ENCODE results near the gene UST. TPM values are rescaled to one million over a fixed set of nuclear protein-coding genes. Genes with fewer than 3 reads are reported as not detected.
"Not testable (repeated sequence)": the region's sequence is repeated elsewhere in the genome, so short reads cannot be mapped to it uniquely, and the experiment has no call there.

UST gene
- total RNA-seq, 2 experiments from 2014 or later, result 1.4 to 4.1 TPM

- Histone ChIP-seq H3K9me2 (ENCODE audit: insufficient read depth, low read length) (no peaks in the 10 kb centered on the region), H3K36me3 (ENCODE audit: insufficient read depth, low read length) (no peaks in the 10 kb centered on the region), H3K4me2 (ENCODE audit: low read length) (no peak overlapping the region), H2AFZ (ENCODE audit: low read length) (no peak overlapping the region), H4K20me1 (ENCODE audit: insufficient read depth, low read length) (no peaks in the 10 kb centered on the region), H3K27ac (ENCODE audit: low read depth, low read length, poor library complexity, severe bottlenecking) (no peak overlapping the region), H3K4me3 (ENCODE audit: low read depth, low read length, poor library complexity, severe bottlenecking) (no peak overlapping the region), H3K79me2 (ENCODE audit: insufficient read depth, low read depth, low read length) (no peaks in the 10 kb centered on the region), H3K9me3 (ENCODE audit: low read length) (no peaks in the 10 kb centered on the region), H3K4me1 (ENCODE audit: insufficient read depth, low read length, poor library complexity, severe bottlenecking) (no peaks in the 10 kb centered on the region)
- no TSS peak for BruUV-seq (replicated peaks)
- DNase-seq (ENCODE audit: low spot score), result no peak
- intact Hi-C loops (cut with micrococcal nuclease; ENCODE audit: unreplicated experiment), result no loop called here
- CTCF ChIA-PET (ENCODE audit: unreplicated experiment), result no interaction called here
- TF ChIP-seq EZH2phosphoT487 (IDR thresholded peaks at IDR 0.05; ENCODE audit: borderline replicate concordance, low read depth, low read length) (no peak), CTCF (conservative IDR thresholded peaks at IDR 0.05; ENCODE audit: low read length) (no peak)
- POLR2A ChIA-PET, result interaction anchor here (0.5 to 1.0 kb wide), 3 partner anchors 11 to 495 kb away, joined by 3 read pairs; no protein-coding TSS in a partner anchor
Measured at GRCh38 chr6:149033454-149033853, 286.6 kb downstream of the UST start.

- CTCF ChIA-PET (ENCODE audit: unreplicated experiment), result no interaction called here
- no peaks in the 10 kb centered on the region for H3K9me2 ChIP-seq (ENCODE audit: insufficient read depth, low read length)
- H3K4me1 ChIP-seq (ENCODE audit: insufficient read depth, low read length, poor library complexity, severe bottlenecking), result no peaks in the 10 kb centered on the region
- H3K4me2 ChIP-seq (ENCODE audit: low read length), result no peak overlapping the region
- H3K79me2 ChIP-seq (ENCODE audit: insufficient read depth, low read depth, low read length), result no peaks in the 10 kb centered on the region
- DNase-seq (ENCODE audit: low spot score), result no peak
- no peak overlapping the region for H3K4me3 ChIP-seq (ENCODE audit: low read depth, low read length, poor library complexity, severe bottlenecking)
- H4K20me1 ChIP-seq (ENCODE audit: insufficient read depth, low read length), result no peaks in the 10 kb centered on the region
- H3K9me3 ChIP-seq (ENCODE audit: low read length), result no peaks in the 10 kb centered on the region
- intact Hi-C loops (cut with micrococcal nuclease; ENCODE audit: unreplicated experiment), result no loop called here
- POLR2A ChIA-PET, result interaction anchor here (0.7 kb wide), 1 partner anchor 27 kb away, joined by 3 read pairs; no protein-coding TSS in a partner anchor
- H2AFZ ChIP-seq (ENCODE audit: low read length), result no peak overlapping the region
- no peak for TF ChIP-seq CTCF (conservative IDR thresholded peaks at IDR 0.05; ENCODE audit: low read length)
- TF ChIP-seq EZH2phosphoT487 (IDR thresholded peaks at IDR 0.05; ENCODE audit: borderline replicate concordance, low read depth, low read length), result no peak
- H3K27ac ChIP-seq (ENCODE audit: low read depth, low read length, poor library complexity, severe bottlenecking), result no peak overlapping the region
- no peaks in the 10 kb centered on the region for H3K36me3 ChIP-seq (ENCODE audit: insufficient read depth, low read length)
- no TSS peak for BruUV-seq (replicated peaks)
Measured at GRCh38 chr6:149035766-149036165, 288.9 kb downstream of the UST start.

GRCh38 chr6:149037051-149037671 is 290.3 kb downstream of the UST start:
- no peak for TF ChIP-seq EZH2phosphoT487 (IDR thresholded peaks at IDR 0.05; ENCODE audit: borderline replicate concordance, low read depth, low read length)
- no peak for TF ChIP-seq CTCF (conservative IDR thresholded peaks at IDR 0.05; ENCODE audit: low read length)
- Histone ChIP-seq H3K4me1 (ENCODE audit: insufficient read depth, low read length, poor library complexity, severe bottlenecking) (no peaks in the 10 kb centered on the region), H3K9me2 (ENCODE audit: insufficient read depth, low read length) (no peaks in the 10 kb centered on the region), H3K27ac (ENCODE audit: low read depth, low read length, poor library complexity, severe bottlenecking) (no peak overlapping the region), H3K9me3 (ENCODE audit: low read length) (no peaks in the 10 kb centered on the region), H3K79me2 (ENCODE audit: insufficient read depth, low read depth, low read length) (no peaks in the 10 kb centered on the region), H3K4me3 (ENCODE audit: low read depth, low read length, poor library complexity, severe bottlenecking) (no peak overlapping the region), H3K36me3 (ENCODE audit: insufficient read depth, low read length) (no peaks in the 10 kb centered on the region), H3K4me2 (ENCODE audit: low read length) (no peak overlapping the region), H2AFZ (ENCODE audit: low read length) (no peak overlapping the region), H4K20me1 (ENCODE audit: insufficient read depth, low read length) (no peaks in the 10 kb centered on the region)
- no TSS peak for BruUV-seq (replicated peaks)
- no peak for DNase-seq (ENCODE audit: low spot score)
- POLR2A ChIA-PET, result interaction anchor here (0.7 kb wide), 1 partner anchor 10 kb away, joined by 4 read pairs; no protein-coding TSS in a partner anchor
- CTCF ChIA-PET (ENCODE audit: unreplicated experiment), result no interaction called here
- intact Hi-C loops (cut with micrococcal nuclease; ENCODE audit: unreplicated experiment), result no loop called here

- H3K4me2 ChIP-seq (ENCODE audit: low read length); BruUV-seq (replicated peaks); intact Hi-C loops (cut with micrococcal nuclease; ENCODE audit: unreplicated experiment): not testable (repeated sequence)
Measured at GRCh38 chr6:149039025-149039424, 292.2 kb downstream of the UST start.

More at GRCh38 chr6:149039025-149039424, 292.2 kb downstream of the UST start:
- H3K9me3 ChIP-seq (ENCODE audit: low read length); DNase-seq (ENCODE audit: low spot score); H3K4me1 ChIP-seq (ENCODE audit: insufficient read depth, low read length, poor library complexity, severe bottlenecking); CTCF ChIA-PET (ENCODE audit: unreplicated experiment); H3K9me2 ChIP-seq (ENCODE audit: insufficient read depth, low read length); H3K36me3 ChIP-seq (ENCODE audit: insufficient read depth, low read length); H3K4me3 ChIP-seq (ENCODE audit: low read depth, low read length, poor library complexity, severe bottlenecking); H3K79me2 ChIP-seq (ENCODE audit: insufficient read depth, low read depth, low read length); H3K27ac ChIP-seq (ENCODE audit: low read depth, low read length, poor library complexity, severe bottlenecking); H4K20me1 ChIP-seq (ENCODE audit: insufficient read depth, low read length); H2AFZ ChIP-seq (ENCODE audit: low read length): not testable (repeated sequence)
- POLR2A ChIA-PET, result interaction anchor here (0.6 to 0.8 kb wide), 2 partner anchors 310 to 487 kb away, joined by 3 read pairs; no protein-coding TSS in a partner anchor

Measured in OCI-LY7 (cell line).